Activated T-helper 2 cell treated with anti-CD3 and anti-CD28 coated beads, Interferon-gamma antibody, Interleukin-2, Interleukin-4, amounts not matched to agents 10 μg/mL and 5 μg/mL and 100 μg/mL, durations not matched to agents 14 hours and 24 hours and 36 hours (primary cell): ENCODE measurements around the gene ABHD17B. TPM values are rescaled to one million over a fixed set of nuclear protein-coding genes. Genes with fewer than 3 reads are reported as not detected.

Source experiments
- DNase-seq: peaks from one replicate; pipeline ENCODE4 v3.0.0; 2021; ENCODE audit warnings: low spot score
- H3K27ac Mint-ChIP-seq: one replicate; pipeline ENCODE4 v1.8.0; 2021; ENCODE audit warnings: mixed read lengths
- H3K27me3 Mint-ChIP-seq: one replicate; pipeline ENCODE4 v1.8.0; 2021; ENCODE audit warnings: low read depth, mixed read lengths
- H3K36me3 Mint-ChIP-seq: one replicate; pipeline ENCODE4 v1.8.0; 2021; ENCODE audit warnings: low read depth, mixed read lengths
- H3K4me1 Mint-ChIP-seq: one replicate; pipeline ENCODE4 v1.8.0; 2021; ENCODE audit warnings: low read depth, mixed read lengths
- H3K4me3 Mint-ChIP-seq: one replicate; pipeline ENCODE4 v1.8.0; 2021; ENCODE audit warnings: low read depth, mild to moderate bottlenecking, moderate library complexity, mixed read lengths
- H3K9me3 Mint-ChIP-seq: one replicate; pipeline ENCODE4 v1.8.0; 2021; ENCODE audit warnings: mixed read lengths
- intact Hi-C: fragments of 100-400 bp; cut with micrococcal nuclease; formaldehyde crosslinking; loops from one replicate; pipeline ENCODE4 v1.15.1; 2023
- total RNA-seq: library from RNA; stranded (reverse); gene quantifications from 2 replicates; pipeline ENCODE4 v1.2.3, GENCODE V29; 2022

Gene ABHD17B
- total RNA-seq, 1 donor from 2014 or later = 17.4 TPM

DNA sequence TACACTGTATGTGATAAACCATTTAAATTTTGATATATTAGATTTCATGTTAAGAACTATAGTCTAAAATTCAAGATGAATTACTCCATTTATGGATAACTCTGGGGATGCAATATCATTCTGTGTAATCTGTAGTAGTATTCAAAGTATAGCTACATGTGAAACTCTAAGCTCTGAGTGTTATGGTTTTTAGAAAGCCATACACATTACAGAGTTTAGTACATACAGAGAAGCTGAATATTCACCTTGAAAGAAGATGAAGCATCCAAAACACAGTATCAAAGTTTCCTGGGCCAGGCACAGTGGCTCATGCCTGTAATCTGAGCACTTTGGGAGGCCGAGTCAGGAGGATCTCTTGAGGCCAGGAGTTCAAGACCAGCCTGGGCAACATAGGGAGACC is 25.0 kb downstream of the ABHD17B start:
- intact Hi-C loops = no loop called here
- Mint-ChIP-seq H3K36me3 (peaks cover 62% of the 10 kb centered on the region), H3K27me3 (no peaks in the 10 kb centered on the region), H3K4me3 (no peak overlapping the region), H3K4me1 (peaks cover 36% of the 10 kb centered on the region), H3K27ac (peak overlapping the region; percentile 58), H3K9me3 (peaks cover 36% of the 10 kb centered on the region)
- DNase-seq = no peak

- H3K4me3 Mint-ChIP-seq = no peak overlapping the region
- H3K4me1 Mint-ChIP-seq = peaks cover 33% of the 10 kb centered on the region
- H3K9me3 Mint-ChIP-seq = peaks cover 42% of the 10 kb centered on the region
- peaks cover 66% of the 10 kb centered on the region for H3K36me3 Mint-ChIP-seq
- peak overlapping the region; percentile 58 for H3K27ac Mint-ChIP-seq
- no peaks in the 10 kb centered on the region for H3K27me3 Mint-ChIP-seq
- intact Hi-C loops = no loop called here
- DNase-seq = no peak
Measured at GRCh38 chr9:71885467-71885866, 25.5 kb downstream of the ABHD17B start.

DNA sequence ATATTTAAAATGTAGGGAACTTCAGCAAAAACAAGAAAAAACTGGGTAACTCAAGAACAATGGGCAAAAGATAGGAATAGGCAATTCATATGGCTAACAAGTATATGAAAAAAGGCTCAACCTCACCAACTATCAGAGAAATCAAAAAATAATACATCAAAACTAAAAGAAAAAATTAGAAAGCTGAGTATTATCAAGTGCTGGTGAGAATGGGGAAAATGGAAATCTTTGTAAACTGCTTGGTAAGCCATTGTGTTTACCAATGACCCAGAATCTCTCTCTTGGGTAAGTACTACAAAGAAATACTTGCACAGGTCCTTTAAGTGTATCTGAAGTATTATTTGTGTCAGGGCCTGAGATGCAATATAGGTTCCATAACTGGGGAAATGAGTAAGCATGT is 27.0 kb downstream of the ABHD17B start:
- Mint-ChIP-seq H3K9me3 (peaks cover 56% of the 10 kb centered on the region), H3K4me1 (peaks cover 32% of the 10 kb centered on the region), H3K4me3 (no peak overlapping the region), H3K27ac (no peak overlapping the region), H3K36me3 (peaks cover 74% of the 10 kb centered on the region), H3K27me3 (no peaks in the 10 kb centered on the region)
- intact Hi-C loops = no loop called here
- DNase-seq = no peak

DNA sequence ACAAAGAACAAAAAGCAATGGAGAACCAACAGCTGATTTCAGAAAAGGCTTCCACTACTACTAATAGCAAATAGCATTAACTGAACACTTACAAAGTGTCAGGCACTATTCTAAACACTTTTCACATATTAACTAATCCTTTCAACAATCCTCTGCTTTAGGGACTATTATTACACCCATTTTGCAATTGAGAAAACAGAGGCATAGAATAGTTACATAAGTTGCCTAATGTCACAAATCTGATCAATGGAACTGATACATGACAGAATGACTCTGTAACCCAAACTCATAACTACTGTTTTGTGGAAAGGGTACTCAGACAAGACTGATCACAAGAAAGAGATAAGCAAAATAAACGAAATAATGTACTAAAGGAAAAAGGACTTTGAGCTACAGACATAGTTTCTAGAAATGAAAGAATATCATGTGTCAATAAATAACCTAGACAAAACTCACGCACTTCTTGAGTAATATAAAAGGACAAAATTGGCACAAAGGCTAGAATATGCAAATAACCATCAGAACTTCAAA is 31.3 kb downstream of the ABHD17B start:
- no peak overlapping the region for H3K27ac Mint-ChIP-seq
- H3K9me3 Mint-ChIP-seq = peaks cover 75% of the 10 kb centered on the region
- H3K4me1 Mint-ChIP-seq = peaks cover 12% of the 10 kb centered on the region
- H3K27me3 Mint-ChIP-seq = no peaks in the 10 kb centered on the region
- intact Hi-C loops = loop anchor here (2.0 kb wide), 1 partner anchor 19 kb away; no protein-coding TSS in a partner anchor
- H3K36me3 Mint-ChIP-seq = peaks cover 82% of the 10 kb centered on the region
- no peak overlapping the region for H3K4me3 Mint-ChIP-seq
- DNase-seq = no peak

GRCh38 chr9:71878327-71879274 is 32.4 kb downstream of the ABHD17B start:
- intact Hi-C loops = loop anchor here (2.0 kb wide), 1 partner anchor 18 kb away; no protein-coding TSS in a partner anchor
- Mint-ChIP-seq H3K4me3 (no peak overlapping the region), H3K27me3 (no peaks in the 10 kb centered on the region), H3K27ac (peak overlapping the region; percentile 38), H3K36me3 (peaks cover 75% of the 10 kb centered on the region), H3K4me1 (peaks cover 12% of the 10 kb centered on the region), H3K9me3 (peaks cover 64% of the 10 kb centered on the region)
- DNase-seq = no peak

DNA sequence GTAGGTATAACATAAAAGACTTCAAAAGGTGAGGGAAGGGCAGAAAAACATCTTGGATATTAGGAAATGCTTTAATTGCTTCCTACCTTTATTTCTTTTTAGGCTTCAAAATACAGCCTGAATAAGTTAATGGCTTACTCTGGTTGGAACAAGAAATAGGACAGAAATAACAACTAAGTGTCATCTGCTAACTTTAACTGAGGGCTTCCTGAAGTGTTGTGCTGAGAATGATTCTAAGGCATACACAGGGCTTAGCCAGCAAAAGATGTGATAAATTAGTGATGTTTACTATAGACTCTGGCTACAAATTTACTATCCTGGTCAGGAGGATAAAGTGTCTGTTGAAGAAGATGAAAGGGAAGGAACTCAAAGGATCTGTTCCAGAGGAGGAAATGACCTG is 34.2 kb downstream of the ABHD17B start:
- Mint-ChIP-seq H3K27me3 (no peaks in the 10 kb centered on the region), H3K27ac (no peak overlapping the region), H3K4me3 (no peak overlapping the region), H3K4me1 (peaks cover 11% of the 10 kb centered on the region), H3K9me3 (peaks cover 48% of the 10 kb centered on the region), H3K36me3 (peaks cover 63% of the 10 kb centered on the region)
- intact Hi-C loops = no loop called here
- DNase-seq = no peak

GRCh38 chr9:71876106-71876505 is 34.9 kb downstream of the ABHD17B start:
- Mint-ChIP-seq H3K4me3 (no peak overlapping the region), H3K4me1 (peaks cover 10% of the 10 kb centered on the region), H3K36me3 (peaks cover 63% of the 10 kb centered on the region), H3K27me3 (no peaks in the 10 kb centered on the region), H3K27ac (no peak overlapping the region), H3K9me3 (peaks cover 42% of the 10 kb centered on the region)
- intact Hi-C loops = no loop called here
- no peak for DNase-seq

- no peaks in the 10 kb centered on the region for H3K27me3 Mint-ChIP-seq
- intact Hi-C loops = loop anchor here (2.0 kb wide), 1 partner anchor 15 kb away; no protein-coding TSS in a partner anchor
- no peak overlapping the region for H3K4me3 Mint-ChIP-seq
- peaks cover 34% of the 10 kb centered on the region for H3K9me3 Mint-ChIP-seq
- peaks cover 10% of the 10 kb centered on the region for H3K4me1 Mint-ChIP-seq
- no peak overlapping the region for H3K27ac Mint-ChIP-seq
- no peak for DNase-seq
- peaks cover 63% of the 10 kb centered on the region for H3K36me3 Mint-ChIP-seq
Measured at GRCh38 chr9:71875345-71875744, 35.6 kb downstream of the ABHD17B start.

- DNase-seq = no peak
- intact Hi-C loops = no loop called here
- no peaks in the 10 kb centered on the region for H3K27me3 Mint-ChIP-seq
- no peak overlapping the region for H3K27ac Mint-ChIP-seq
- H3K9me3 Mint-ChIP-seq = peaks cover 27% of the 10 kb centered on the region
- H3K36me3 Mint-ChIP-seq = peaks cover 75% of the 10 kb centered on the region
- no peak overlapping the region for H3K4me3 Mint-ChIP-seq
- H3K4me1 Mint-ChIP-seq = peaks cover 18% of the 10 kb centered on the region
Measured at GRCh38 chr9:71863631-71864030, 47.4 kb downstream of the ABHD17B start.

GRCh38 chr9:71861618-71862017 is 49.4 kb downstream of the ABHD17B start:
- peaks cover 26% of the 10 kb centered on the region for H3K4me1 Mint-ChIP-seq
- intact Hi-C loops = loop anchor here (2.0 kb wide), 1 partner anchor 17 kb away; no protein-coding TSS in a partner anchor
- H3K27ac Mint-ChIP-seq = peak overlapping the region; percentile 6
- no peak for DNase-seq
- peaks cover 29% of the 10 kb centered on the region for H3K9me3 Mint-ChIP-seq
- peaks cover 63% of the 10 kb centered on the region for H3K36me3 Mint-ChIP-seq
- H3K27me3 Mint-ChIP-seq = no peaks in the 10 kb centered on the region
- no peak overlapping the region for H3K4me3 Mint-ChIP-seq

DNA sequence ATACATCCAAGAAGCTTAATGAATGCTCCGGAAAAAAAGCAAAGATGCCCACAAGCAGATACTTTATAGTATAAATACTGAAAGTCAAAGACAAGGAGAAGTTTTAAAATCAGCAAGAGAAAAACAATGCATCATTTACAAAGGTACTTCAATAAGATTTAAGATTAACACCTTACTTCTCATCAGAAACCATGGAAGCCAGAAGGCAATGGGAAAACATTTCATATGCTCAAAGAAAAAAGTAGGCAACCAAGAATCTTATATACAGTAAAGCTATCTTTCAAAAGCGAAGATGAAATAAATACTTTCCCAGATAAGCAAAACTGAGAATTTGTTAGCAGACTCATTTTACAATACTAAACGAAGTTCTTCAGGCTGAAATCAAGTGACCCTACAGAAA is 51.1 kb downstream of the ABHD17B start:
- intact Hi-C loops = loop anchor here (2.0 to 10.0 kb wide), 4 partner anchors 19 to 1295 kb away; partner anchors contain the start of gene ANXA1
- peaks cover 26% of the 10 kb centered on the region for H3K4me1 Mint-ChIP-seq
- H3K9me3 Mint-ChIP-seq = peaks cover 29% of the 10 kb centered on the region
- no peak for DNase-seq
- peaks cover 55% of the 10 kb centered on the region for H3K36me3 Mint-ChIP-seq
- no peak overlapping the region for H3K27ac Mint-ChIP-seq
- H3K4me3 Mint-ChIP-seq = no peak overlapping the region
- no peaks in the 10 kb centered on the region for H3K27me3 Mint-ChIP-seq

GRCh38 chr9:71858812-71859211 is 52.2 kb downstream of the ABHD17B start:
- DNase-seq = no peak
- H3K27ac Mint-ChIP-seq = peak overlapping the region; percentile 44
- intact Hi-C loops = loop anchor here (1.0 to 10.0 kb wide), 4 partner anchors 37 to 1296 kb away; partner anchors contain the start of genes ABHD17B, ANXA1 and C9orf85
- H3K36me3 Mint-ChIP-seq = peaks cover 53% of the 10 kb centered on the region
- no peak overlapping the region for H3K4me3 Mint-ChIP-seq
- peaks cover 29% of the 10 kb centered on the region for H3K9me3 Mint-ChIP-seq
- H3K4me1 Mint-ChIP-seq = peaks cover 29% of the 10 kb centered on the region
- no peaks in the 10 kb centered on the region for H3K27me3 Mint-ChIP-seq
